ENCODE results near the gene TPSAB1. TPM values are rescaled to one million over a fixed set of nuclear protein-coding genes. Genes with fewer than 3 reads are reported as not detected.

The TPSAB1 gene
- total RNA-seq, 1 donor from 2014 or later, result not detected

GRCh38 chr16:1287982-1288670, 47.6 kb downstream of the TPSAB1 start:
- Histone ChIP-seq H4K20me1 (ENCODE audit: insufficient read depth, low read length) (no peaks in the 10 kb centered on the region), H2AFZ (ENCODE audit: low read depth, low read length) (no peak overlapping the region), H3K9me3 (ENCODE audit: insufficient read depth, low read depth, low read length) (no peaks in the 10 kb centered on the region), H3K27me3 (ENCODE audit: insufficient read depth, low read length) (peaks cover 27% of the 10 kb centered on the region), H3K36me3 (ENCODE audit: insufficient read depth, low read length) (no peaks in the 10 kb centered on the region), H3K79me2 (ENCODE audit: insufficient read depth, low read length) (no peaks in the 10 kb centered on the region), H3K4me1 (ENCODE audit: insufficient read depth, low read length) (no peaks in the 10 kb centered on the region), H3K9ac (ENCODE audit: low read length) (no peak overlapping the region), H3K27ac (ENCODE audit: low read depth, low read length) (no peak overlapping the region), H3K4me3 (ENCODE audit: insufficient read depth, low read depth, low read length) (no peak overlapping the region), H3K4me2 (ENCODE audit: low read length) (no peak overlapping the region)
- peaks cover 2% of the 10 kb centered on the region for H3K9me3 Mint-ChIP-seq (ENCODE audit: unreplicated experiment)
- H3K27me3 Mint-ChIP-seq (ENCODE audit: low read depth, unreplicated experiment), result peaks cover 41% of the 10 kb centered on the region
- FAIRE-seq (no peak), DNase-seq (ENCODE audit: low read depth) (no peak)
- peaks cover 2% of the 10 kb centered on the region for H3K4me1 Mint-ChIP-seq (ENCODE audit: low read depth, unreplicated experiment)
- TF ChIP-seq EZH2 (IDR thresholded peaks at IDR 0.05; ENCODE audit: insufficient read depth, low read length), result no peak
- no peak for TF ChIP-seq CTCF (IDR thresholded peaks at IDR 0.05; ENCODE audit: insufficient read depth, low read depth, low read length)
- H3K36me3 Mint-ChIP-seq (ENCODE audit: low read depth, unreplicated experiment), result no peaks in the 10 kb centered on the region
- peak overlapping the region; percentile 18 for H3K27ac Mint-ChIP-seq (ENCODE audit: unreplicated experiment)
- H3K4me3 Mint-ChIP-seq (ENCODE audit: unreplicated experiment), result no peak overlapping the region

DNA sequence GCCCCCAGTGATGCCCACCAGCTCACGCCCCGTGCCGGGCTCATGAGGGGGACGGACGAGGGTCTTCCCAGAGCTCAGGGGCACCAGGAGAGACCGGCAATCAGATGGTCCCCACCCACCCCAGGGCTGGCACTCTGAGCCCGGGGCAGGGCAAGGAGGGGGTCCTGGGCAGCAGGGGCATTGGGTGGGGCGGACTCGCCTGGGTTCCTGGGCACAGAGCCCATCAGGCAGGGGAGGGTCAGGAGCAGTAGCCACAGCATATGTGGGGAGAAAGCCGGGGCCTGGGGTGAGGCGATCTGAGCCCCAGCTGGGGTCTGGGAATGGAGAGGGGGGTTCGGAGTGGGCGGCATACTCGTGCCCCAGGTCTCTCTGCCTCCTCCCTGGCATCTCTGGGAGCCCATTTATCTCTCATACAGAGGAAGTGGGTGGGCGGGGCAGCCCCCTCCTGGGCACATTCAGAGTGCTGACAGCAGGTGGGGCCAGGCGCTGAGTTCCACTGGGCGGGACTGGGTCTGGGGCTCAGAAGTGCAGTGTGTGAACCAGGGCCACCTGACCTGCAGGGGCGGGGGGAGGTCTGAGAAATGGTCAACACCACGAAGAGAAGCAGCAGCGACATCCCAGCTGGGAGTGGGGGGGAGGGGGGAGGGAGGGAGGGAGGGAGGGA, 48.4 kb downstream of the TPSAB1 start:
- no peaks in the 10 kb centered on the region for H3K79me2 ChIP-seq (ENCODE audit: insufficient read depth, low read length)
- H3K9me3 Mint-ChIP-seq (ENCODE audit: unreplicated experiment), result peaks cover 2% of the 10 kb centered on the region
- no peak overlapping the region for H3K9ac ChIP-seq (ENCODE audit: low read length)
- no peaks in the 10 kb centered on the region for H4K20me1 ChIP-seq (ENCODE audit: insufficient read depth, low read length)
- no peaks in the 10 kb centered on the region for H3K9me3 ChIP-seq (ENCODE audit: insufficient read depth, low read depth, low read length)
- no peaks in the 10 kb centered on the region for H3K36me3 ChIP-seq (ENCODE audit: insufficient read depth, low read length)
- TF ChIP-seq EZH2 (IDR thresholded peaks at IDR 0.05; ENCODE audit: insufficient read depth, low read length), result no peak
- TF ChIP-seq CTCF (IDR thresholded peaks at IDR 0.05; ENCODE audit: insufficient read depth, low read depth, low read length), result no peak
- H3K4me1 Mint-ChIP-seq (ENCODE audit: low read depth, unreplicated experiment), result peaks cover 4% of the 10 kb centered on the region
- no peak overlapping the region for H2AFZ ChIP-seq (ENCODE audit: low read depth, low read length)
- no peak overlapping the region for H3K27ac Mint-ChIP-seq (ENCODE audit: unreplicated experiment)
- no peaks in the 10 kb centered on the region for H3K36me3 Mint-ChIP-seq (ENCODE audit: low read depth, unreplicated experiment)
- H3K4me3 Mint-ChIP-seq (ENCODE audit: unreplicated experiment), result no peak overlapping the region
- no peak overlapping the region for H3K4me2 ChIP-seq (ENCODE audit: low read length)
- FAIRE-seq (no peak), DNase-seq (ENCODE audit: low read depth) (no peak)
- H3K27ac ChIP-seq (ENCODE audit: low read depth, low read length), result no peak overlapping the region
- no peaks in the 10 kb centered on the region for H3K4me1 ChIP-seq (ENCODE audit: insufficient read depth, low read length)
- H3K4me3 ChIP-seq (ENCODE audit: insufficient read depth, low read depth, low read length), result no peak overlapping the region
- H3K27me3 Mint-ChIP-seq (ENCODE audit: low read depth, unreplicated experiment), result peaks cover 43% of the 10 kb centered on the region
- H3K27me3 ChIP-seq (ENCODE audit: insufficient read depth, low read length), result peaks cover 27% of the 10 kb centered on the region

- no peaks in the 10 kb centered on the region for H3K4me1 ChIP-seq (ENCODE audit: insufficient read depth, low read length)
- Mint-ChIP-seq H3K27me3 (ENCODE audit: low read depth, unreplicated experiment) (peaks cover 43% of the 10 kb centered on the region), H3K36me3 (ENCODE audit: low read depth, unreplicated experiment) (no peaks in the 10 kb centered on the region), H3K4me3 (ENCODE audit: unreplicated experiment) (no peak overlapping the region), H3K4me1 (ENCODE audit: low read depth, unreplicated experiment) (peaks cover 4% of the 10 kb centered on the region), H3K9me3 (ENCODE audit: unreplicated experiment) (peaks cover 2% of the 10 kb centered on the region), H3K27ac (ENCODE audit: unreplicated experiment) (no peak overlapping the region)
- H3K36me3 ChIP-seq (ENCODE audit: insufficient read depth, low read length), result no peaks in the 10 kb centered on the region
- H3K27me3 ChIP-seq (ENCODE audit: insufficient read depth, low read length), result peaks cover 27% of the 10 kb centered on the region
- no peak overlapping the region for H2AFZ ChIP-seq (ENCODE audit: low read depth, low read length)
- no peak overlapping the region for H3K4me2 ChIP-seq (ENCODE audit: low read length)
- TF ChIP-seq CTCF (IDR thresholded peaks at IDR 0.05; ENCODE audit: insufficient read depth, low read depth, low read length) (no peak), EZH2 (IDR thresholded peaks at IDR 0.05; ENCODE audit: insufficient read depth, low read length) (no peak)
- H3K4me3 ChIP-seq (ENCODE audit: insufficient read depth, low read depth, low read length), result no peak overlapping the region
- H3K9ac ChIP-seq (ENCODE audit: low read length), result no peak overlapping the region
- H3K9me3 ChIP-seq (ENCODE audit: insufficient read depth, low read depth, low read length), result no peaks in the 10 kb centered on the region
- no peaks in the 10 kb centered on the region for H3K79me2 ChIP-seq (ENCODE audit: insufficient read depth, low read length)
- DNase-seq (ENCODE audit: low read depth), result no peak
- H3K27ac ChIP-seq (ENCODE audit: low read depth, low read length), result no peak overlapping the region
- no peaks in the 10 kb centered on the region for H4K20me1 ChIP-seq (ENCODE audit: insufficient read depth, low read length)
- no peak for FAIRE-seq
Observed at GRCh38 chr16:1289477-1289866, 49.0 kb downstream of the TPSAB1 start.
